Measurements from ENCODE around the gene PCDHB9.
A peak's percentile ranks its signal among the peaks of the same experiment; 100 is the strongest.
"Not testable (repeated sequence)": the region's sequence is repeated elsewhere in the genome, so short reads cannot be mapped to it uniquely, and the experiment has no call there.

Gene PCDHB9

DNA sequence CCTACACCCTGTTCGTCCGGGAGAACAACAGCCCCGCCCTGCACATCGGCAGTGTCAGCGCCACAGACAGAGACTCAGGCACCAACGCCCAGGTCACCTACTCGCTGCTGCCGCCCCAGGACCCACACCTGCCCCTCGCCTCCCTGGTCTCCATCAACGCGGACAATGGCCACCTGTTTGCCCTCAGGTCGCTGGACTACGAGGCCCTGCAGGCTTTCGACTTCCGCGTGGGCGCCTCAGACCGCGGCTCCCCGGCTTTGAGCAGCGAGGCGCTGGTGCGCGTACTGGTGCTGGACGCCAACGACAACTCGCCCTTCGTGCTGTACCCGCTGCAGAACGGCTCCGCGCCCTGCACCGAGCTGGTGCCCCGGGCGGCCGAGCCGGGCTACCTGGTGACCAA lies 1.7 kb downstream of the PCDHB9 start:
- not testable (repeated sequence) for H3K4me3 ChIP-seq (ENCODE audit: low read depth in 1 of 2, low read length in 2 of 2); H3K9ac ChIP-seq (ENCODE audit: low read depth in 1 of 2, low read length in 2 of 2); H3K36me3 ChIP-seq (ENCODE audit: control insufficient read depth in 1 of 2, insufficient read depth in 2 of 2, low read length in 2 of 2); H3K4me1 ChIP-seq (ENCODE audit: control insufficient read depth in 1 of 2, insufficient read depth in 2 of 2, low read length in 2 of 2); H3K27me3 ChIP-seq (ENCODE audit: control insufficient read depth in 1 of 2, insufficient read depth in 2 of 2, low read length in 2 of 2); H3K27ac ChIP-seq (ENCODE audit: low read depth, low read length)
- peaks cover 10 to 15% of the 10 kb centered on the region in 2 donors for H3K9me3 ChIP-seq (ENCODE audit: control insufficient read depth in 1 of 2, low read length in 2 of 2)

DNA sequence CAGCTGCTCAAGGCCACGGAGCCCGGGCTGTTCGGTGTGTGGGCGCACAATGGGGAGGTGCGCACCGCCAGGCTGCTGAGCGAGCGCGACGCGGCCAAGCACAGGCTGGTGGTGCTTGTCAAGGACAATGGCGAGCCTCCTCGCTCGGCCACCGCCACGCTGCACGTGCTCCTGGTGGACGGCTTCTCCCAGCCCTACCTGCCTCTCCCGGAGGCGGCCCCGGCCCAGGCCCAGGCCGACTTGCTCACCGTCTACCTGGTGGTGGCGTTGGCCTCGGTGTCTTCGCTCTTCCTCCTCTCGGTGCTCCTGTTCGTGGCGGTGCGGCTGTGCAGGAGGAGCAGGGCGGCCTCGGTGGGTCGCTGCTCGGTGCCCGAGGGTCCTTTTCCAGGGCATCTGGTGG lies 2.2 kb downstream of the PCDHB9 start:
- H3K4me3 ChIP-seq (ENCODE audit: low read depth in 1 of 2, low read length in 2 of 2); H3K27me3 ChIP-seq (ENCODE audit: control insufficient read depth in 1 of 2, insufficient read depth in 2 of 2, low read length in 2 of 2); H3K9ac ChIP-seq (ENCODE audit: low read depth in 1 of 2, low read length in 2 of 2); H3K27ac ChIP-seq (ENCODE audit: low read depth, low read length); H3K4me1 ChIP-seq (ENCODE audit: control insufficient read depth in 1 of 2, insufficient read depth in 2 of 2, low read length in 2 of 2); H3K36me3 ChIP-seq (ENCODE audit: control insufficient read depth in 1 of 2, insufficient read depth in 2 of 2, low read length in 2 of 2): not testable (repeated sequence)
- H3K9me3 ChIP-seq (ENCODE audit: control insufficient read depth in 1 of 2, low read length in 2 of 2) = peaks cover 11 to 14% of the 10 kb centered on the region in 2 donors

DNA sequence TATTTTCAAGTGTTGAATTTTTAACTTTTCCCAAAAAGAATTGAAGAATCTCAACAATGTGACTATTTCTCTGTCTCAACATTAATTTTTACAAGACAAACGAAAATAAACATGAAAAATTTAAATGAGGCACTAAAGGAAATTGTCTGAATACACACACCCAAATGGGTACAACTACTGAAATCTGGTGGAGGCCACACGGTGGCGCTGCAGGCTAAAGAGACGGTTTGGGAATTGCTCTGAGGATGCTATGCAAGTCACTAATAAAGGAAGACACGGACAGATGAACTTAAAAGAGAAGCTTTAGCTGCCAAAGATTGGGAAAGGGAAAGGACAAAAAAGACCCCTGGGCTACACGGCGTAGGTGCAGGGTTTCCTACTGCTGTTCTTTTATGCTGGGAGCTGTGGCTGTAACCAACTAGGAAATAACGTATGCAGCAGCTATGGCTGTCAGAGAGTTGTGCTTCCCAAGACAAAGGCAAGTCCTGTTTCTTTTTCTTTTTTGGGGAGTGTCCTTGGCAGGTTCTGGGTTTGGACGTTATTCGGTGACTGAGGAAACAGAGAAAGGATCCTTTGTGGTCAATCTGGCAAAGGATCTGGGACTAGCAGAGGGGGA lies 5.3 kb downstream of the PCDHB9 start, which contains the start of gene PCDHB10:
TSS of gene PCDHB10 (plus strand) at position 244 of the 616 bp plus-strand sequence. CDS start at position 444, 200 bp downstream.
- Histone ChIP-seq H3K9me3 (ENCODE audit: control insufficient read depth in 1 of 2, low read length in 2 of 2) (peaks cover 13 to 14% of the 10 kb centered on the region in 2 donors), H3K4me1 (ENCODE audit: control insufficient read depth in 1 of 2, insufficient read depth in 2 of 2, low read length in 2 of 2) (no peaks in the 10 kb centered on the region), H3K27ac (ENCODE audit: low read depth, low read length) (no peak within 1 kb of the TSS), H3K27me3 (ENCODE audit: control insufficient read depth in 1 of 2, insufficient read depth in 2 of 2, low read length in 2 of 2) (no peaks in the 10 kb centered on the region), H3K9ac (ENCODE audit: low read depth in 1 of 2, low read length in 2 of 2) (no peak within 1 kb of the TSS), H3K4me3 (ENCODE audit: low read depth in 1 of 2, low read length in 2 of 2) (no peak within 1 kb of the TSS), H3K36me3 (ENCODE audit: control insufficient read depth in 1 of 2, insufficient read depth in 2 of 2, low read length in 2 of 2) (no peaks in the 10 kb centered on the region)

DNA sequence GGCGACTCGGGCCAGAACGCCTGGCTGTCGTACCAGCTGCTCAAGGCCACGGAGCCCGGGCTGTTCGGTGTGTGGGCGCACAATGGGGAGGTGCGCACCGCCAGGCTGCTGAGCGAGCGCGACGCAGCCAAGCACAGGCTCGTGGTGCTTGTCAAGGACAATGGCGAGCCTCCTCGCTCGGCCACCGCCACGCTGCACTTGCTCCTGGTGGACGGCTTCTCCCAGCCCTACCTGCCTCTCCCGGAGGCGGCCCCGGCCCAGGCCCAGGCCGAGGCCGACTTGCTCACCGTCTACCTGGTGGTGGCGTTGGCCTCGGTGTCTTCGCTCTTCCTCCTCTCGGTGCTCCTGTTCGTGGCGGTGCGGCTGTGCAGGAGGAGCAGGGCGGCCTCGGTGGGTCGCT lies 7.4 kb downstream of the PCDHB9 start:
- H3K4me3 ChIP-seq (ENCODE audit: low read depth in 1 of 2, low read length in 2 of 2); H3K27ac ChIP-seq (ENCODE audit: low read depth, low read length); H3K4me1 ChIP-seq (ENCODE audit: control insufficient read depth in 1 of 2, insufficient read depth in 2 of 2, low read length in 2 of 2); H3K9ac ChIP-seq (ENCODE audit: low read depth in 1 of 2, low read length in 2 of 2); H3K27me3 ChIP-seq (ENCODE audit: control insufficient read depth in 1 of 2, insufficient read depth in 2 of 2, low read length in 2 of 2); H3K36me3 ChIP-seq (ENCODE audit: control insufficient read depth in 1 of 2, insufficient read depth in 2 of 2, low read length in 2 of 2): not testable (repeated sequence)
- peaks cover 7 to 21% of the 10 kb centered on the region in 2 donors for H3K9me3 ChIP-seq (ENCODE audit: control insufficient read depth in 1 of 2, low read length in 2 of 2)

DNA sequence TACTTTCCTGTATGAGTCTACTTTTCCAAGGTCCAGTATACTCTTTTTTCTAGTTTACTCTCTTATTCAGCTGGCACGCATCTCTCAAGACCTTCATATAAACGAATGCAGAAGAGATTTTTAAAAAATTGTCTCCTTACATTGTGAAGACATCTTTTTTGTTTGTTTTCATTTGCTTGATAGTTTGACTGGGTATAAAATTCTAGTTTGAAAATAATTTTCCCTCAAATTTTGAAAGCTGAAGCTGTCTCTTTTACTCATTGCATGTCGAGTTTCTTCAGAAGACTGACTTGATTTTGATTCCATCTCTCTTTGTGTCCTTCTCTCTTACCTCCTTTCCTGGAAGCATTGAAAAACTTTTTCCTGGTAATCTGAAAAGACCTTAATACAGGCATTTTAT lies 9.4 kb downstream of the PCDHB9 start:
- Histone ChIP-seq H3K9me3 (ENCODE audit: control insufficient read depth in 1 of 2, low read length in 2 of 2) (peaks cover 11 to 34% of the 10 kb centered on the region in 2 donors), H3K4me1 (ENCODE audit: control insufficient read depth in 1 of 2, insufficient read depth in 2 of 2, low read length in 2 of 2) (no peaks in the 10 kb centered on the region), H3K27me3 (ENCODE audit: control insufficient read depth in 1 of 2, insufficient read depth in 2 of 2, low read length in 2 of 2) (no peaks in the 10 kb centered on the region), H3K36me3 (ENCODE audit: control insufficient read depth in 1 of 2, insufficient read depth in 2 of 2, low read length in 2 of 2) (no peaks in the 10 kb centered on the region), H3K27ac (ENCODE audit: low read depth, low read length) (no peak overlapping the region), H3K4me3 (ENCODE audit: low read depth in 1 of 2, low read length in 2 of 2) (no peak overlapping the region), H3K9ac (ENCODE audit: low read depth in 1 of 2, low read length in 2 of 2) (no peak overlapping the region)

DNA sequence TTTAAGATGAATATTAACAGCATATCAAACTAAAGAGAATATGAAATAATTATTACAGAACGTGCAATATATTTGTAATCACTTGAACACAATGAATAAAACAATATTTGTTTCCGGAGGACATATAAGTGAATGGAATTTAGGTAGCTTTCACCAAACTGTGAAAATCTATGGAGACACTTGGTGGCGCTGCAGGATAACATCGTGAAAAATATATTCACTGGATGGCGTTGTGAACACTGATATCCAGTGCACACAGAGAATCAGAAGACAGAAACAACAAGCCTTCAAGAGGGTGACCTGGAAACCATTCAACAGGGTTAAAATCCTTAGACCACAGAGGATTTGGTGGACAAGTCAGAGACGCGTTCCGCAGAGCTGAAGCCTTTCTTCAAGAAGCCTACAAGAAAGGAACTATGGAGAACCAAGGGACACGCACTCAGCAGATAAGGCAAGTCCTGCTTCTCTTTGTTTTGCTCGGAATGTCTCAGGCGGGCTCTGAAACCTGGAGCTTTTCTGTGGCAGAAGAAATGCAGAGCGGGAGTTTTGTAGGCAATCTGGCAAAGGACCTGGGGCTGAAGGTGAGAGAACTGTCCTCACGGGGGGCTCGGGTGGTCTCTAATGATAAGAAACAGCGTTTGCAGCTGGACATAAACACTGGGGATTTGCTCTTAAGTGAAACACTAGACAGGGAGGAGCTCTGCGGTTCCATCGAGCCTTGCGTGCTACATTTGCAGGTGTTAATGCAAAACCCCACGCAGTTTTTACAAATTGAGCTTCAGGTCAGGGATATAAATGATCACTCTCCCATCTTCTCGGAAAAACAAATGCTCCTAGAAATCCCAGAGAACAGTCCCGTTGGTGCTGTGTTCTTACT lies 12.6 kb downstream of the PCDHB9 start, which contains the start of gene PCDHB11:
TSS of gene PCDHB11 (plus strand) at position 269 of the 877 bp plus-strand sequence. CDS start at position 417, 148 bp downstream.
- Histone ChIP-seq H3K9ac (ENCODE audit: low read depth in 1 of 2, low read length in 2 of 2) (no peak within 1 kb of the TSS), H3K36me3 (ENCODE audit: control insufficient read depth in 1 of 2, insufficient read depth in 2 of 2, low read length in 2 of 2) (no peaks in the 10 kb centered on the region), H3K27ac (ENCODE audit: low read depth, low read length) (no peak within 1 kb of the TSS), H3K9me3 (ENCODE audit: control insufficient read depth in 1 of 2, low read length in 2 of 2) (peaks cover 5 to 30% of the 10 kb centered on the region in 2 donors), H3K4me3 (ENCODE audit: low read depth in 1 of 2, low read length in 2 of 2) (peak within 1 kb of the TSS in 1 of 2 donors; percentile 12), H3K4me1 (ENCODE audit: control insufficient read depth in 1 of 2, insufficient read depth in 2 of 2, low read length in 2 of 2) (no peaks in the 10 kb centered on the region), H3K27me3 (ENCODE audit: control insufficient read depth in 1 of 2, insufficient read depth in 2 of 2, low read length in 2 of 2) (no peaks in the 10 kb centered on the region)

DNA sequence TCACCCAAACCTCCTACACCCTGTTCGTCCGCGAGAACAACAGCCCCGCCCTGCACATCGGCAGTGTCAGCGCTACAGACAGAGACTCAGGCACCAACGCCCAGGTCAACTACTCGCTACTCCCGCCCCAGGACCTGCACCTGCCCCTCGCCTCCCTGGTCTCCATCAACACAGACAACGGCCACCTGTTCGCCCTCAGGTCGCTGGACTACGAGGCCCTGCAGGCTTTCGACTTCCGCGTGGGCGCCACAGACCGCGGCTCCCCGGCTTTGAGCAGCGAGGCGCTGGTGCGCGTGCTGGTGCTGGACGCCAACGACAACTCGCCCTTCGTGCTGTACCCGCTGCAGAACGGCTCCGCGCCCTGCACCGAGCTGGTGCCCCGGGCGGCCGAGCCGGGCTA lies 14.2 kb downstream of the PCDHB9 start:
- H3K9me3 ChIP-seq (ENCODE audit: control insufficient read depth in 1 of 2, low read length in 2 of 2) = peaks cover 5 to 29% of the 10 kb centered on the region in 2 donors
- not testable (repeated sequence) for H3K4me1 ChIP-seq (ENCODE audit: control insufficient read depth in 1 of 2, insufficient read depth in 2 of 2, low read length in 2 of 2); H3K36me3 ChIP-seq (ENCODE audit: control insufficient read depth in 1 of 2, insufficient read depth in 2 of 2, low read length in 2 of 2); H3K9ac ChIP-seq (ENCODE audit: low read depth in 1 of 2, low read length in 2 of 2); H3K27me3 ChIP-seq (ENCODE audit: control insufficient read depth in 1 of 2, insufficient read depth in 2 of 2, low read length in 2 of 2); H3K4me3 ChIP-seq (ENCODE audit: low read depth in 1 of 2, low read length in 2 of 2); H3K27ac ChIP-seq (ENCODE audit: low read depth, low read length)

DNA sequence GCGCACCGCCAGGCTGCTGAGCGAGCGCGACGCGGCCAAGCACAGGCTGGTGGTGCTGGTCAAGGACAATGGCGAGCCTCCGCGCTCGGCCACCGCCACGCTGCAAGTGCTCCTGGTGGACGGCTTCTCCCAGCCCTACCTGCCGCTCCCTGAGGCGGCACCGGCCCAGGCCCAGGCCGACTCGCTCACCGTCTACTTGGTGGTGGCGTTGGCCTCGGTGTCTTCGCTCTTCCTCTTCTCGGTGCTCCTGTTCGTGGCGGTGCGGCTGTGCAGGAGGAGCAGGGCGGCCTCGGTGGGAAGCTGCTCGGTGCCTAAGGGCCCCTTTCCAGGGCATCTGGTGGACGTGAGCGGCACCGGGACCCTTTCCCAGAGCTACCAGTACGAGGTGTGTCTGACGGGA lies 14.7 kb downstream of the PCDHB9 start:
- not testable (repeated sequence) for H3K9ac ChIP-seq (ENCODE audit: low read depth in 1 of 2, low read length in 2 of 2); H3K27ac ChIP-seq (ENCODE audit: low read depth, low read length); H3K27me3 ChIP-seq (ENCODE audit: control insufficient read depth in 1 of 2, insufficient read depth in 2 of 2, low read length in 2 of 2); H3K4me3 ChIP-seq (ENCODE audit: low read depth in 1 of 2, low read length in 2 of 2); H3K4me1 ChIP-seq (ENCODE audit: control insufficient read depth in 1 of 2, insufficient read depth in 2 of 2, low read length in 2 of 2); H3K36me3 ChIP-seq (ENCODE audit: control insufficient read depth in 1 of 2, insufficient read depth in 2 of 2, low read length in 2 of 2)
- peaks cover 5 to 24% of the 10 kb centered on the region in 2 donors for H3K9me3 ChIP-seq (ENCODE audit: control insufficient read depth in 1 of 2, low read length in 2 of 2)

DNA sequence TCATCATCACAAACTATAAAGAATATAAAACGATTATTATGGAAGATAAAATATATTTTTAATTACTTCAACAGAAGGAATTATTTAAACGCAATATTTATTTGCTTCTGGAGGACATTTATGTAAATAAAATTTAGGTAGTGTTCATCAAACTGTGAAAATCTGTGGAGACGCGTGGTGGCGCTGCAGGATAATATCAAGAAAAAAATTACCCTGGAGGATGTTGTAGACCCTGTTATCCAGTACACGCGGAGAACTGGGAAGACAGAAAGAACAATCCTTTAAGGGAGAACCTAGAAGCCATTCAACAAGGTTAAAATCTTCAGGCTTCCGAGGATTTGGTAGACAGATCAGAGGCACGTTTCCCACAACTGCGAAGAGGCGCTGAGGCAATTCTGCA lies 21.5 kb downstream of the PCDHB9 start, which contains the start of gene PCDHB12:
TSS of gene PCDHB12 (plus strand) at position 242 of the 400 bp plus-strand sequence. CDS start 189 bp downstream, outside the sequence.
- H3K4me3 ChIP-seq (ENCODE audit: low read depth in 1 of 2, low read length in 2 of 2) = peak within 1 kb of the TSS in 1 of 2 donors; percentile 34
- H3K9me3 ChIP-seq (ENCODE audit: control insufficient read depth in 1 of 2, low read length in 2 of 2) = peaks cover 4 to 8% of the 10 kb centered on the region in 2 donors
- no peaks in the 10 kb centered on the region for H3K27me3 ChIP-seq (ENCODE audit: control insufficient read depth in 1 of 2, insufficient read depth in 2 of 2, low read length in 2 of 2)
- no peak within 1 kb of the TSS for H3K9ac ChIP-seq (ENCODE audit: low read depth in 1 of 2, low read length in 2 of 2)
- H3K4me1 ChIP-seq (ENCODE audit: control insufficient read depth in 1 of 2, insufficient read depth in 2 of 2, low read length in 2 of 2) = no peaks in the 10 kb centered on the region
- no peaks in the 10 kb centered on the region for H3K36me3 ChIP-seq (ENCODE audit: control insufficient read depth in 1 of 2, insufficient read depth in 2 of 2, low read length in 2 of 2)
- no peak within 1 kb of the TSS for H3K27ac ChIP-seq (ENCODE audit: low read depth, low read length)

DNA sequence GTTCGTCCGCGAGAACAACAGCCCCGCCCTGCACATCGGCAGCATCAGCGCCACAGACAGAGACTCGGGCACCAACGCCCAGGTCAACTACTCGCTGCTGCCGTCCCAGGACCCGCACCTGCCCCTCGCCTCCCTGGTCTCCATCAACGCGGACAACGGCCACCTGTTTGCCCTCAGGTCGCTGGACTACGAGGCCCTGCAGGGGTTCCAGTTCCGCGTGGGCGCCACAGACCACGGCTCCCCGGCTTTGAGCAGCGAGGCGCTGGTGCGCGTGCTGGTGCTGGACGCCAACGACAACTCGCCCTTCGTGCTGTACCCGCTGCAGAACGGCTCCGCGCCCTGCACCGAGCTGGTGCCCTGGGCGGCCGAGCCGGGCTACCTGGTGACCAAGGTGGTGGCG lies 23.3 kb downstream of the PCDHB9 start:
- not testable (repeated sequence) for H3K27ac ChIP-seq (ENCODE audit: low read depth, low read length); H3K9ac ChIP-seq (ENCODE audit: low read depth in 1 of 2, low read length in 2 of 2); H3K4me3 ChIP-seq (ENCODE audit: low read depth in 1 of 2, low read length in 2 of 2); H3K4me1 ChIP-seq (ENCODE audit: control insufficient read depth in 1 of 2, insufficient read depth in 2 of 2, low read length in 2 of 2); H3K36me3 ChIP-seq (ENCODE audit: control insufficient read depth in 1 of 2, insufficient read depth in 2 of 2, low read length in 2 of 2); H3K27me3 ChIP-seq (ENCODE audit: control insufficient read depth in 1 of 2, insufficient read depth in 2 of 2, low read length in 2 of 2)
- H3K9me3 ChIP-seq (ENCODE audit: control insufficient read depth in 1 of 2, low read length in 2 of 2) = peaks cover 4 to 13% of the 10 kb centered on the region in 2 donors
